HG02970 (cell line): ENCODE measurements around the gene TMEM61.
"Not testable (repeated sequence)": the region's sequence is repeated elsewhere in the genome, so short reads cannot be mapped to it uniquely, and the experiment has no call there.

ENCODE experiments used
- ATAC-seq: cut with Tn5 transposase; IDR thresholded peaks from one replicate; pipeline ENCODE4 v1.9.1; 2021; ENCODE audit warnings: mild to moderate bottlenecking, moderate library complexity, moderate number of reproducible peaks; ENCODE audit not compliant: unreplicated experiment, low FRiP score

Gene TMEM61

DNA sequence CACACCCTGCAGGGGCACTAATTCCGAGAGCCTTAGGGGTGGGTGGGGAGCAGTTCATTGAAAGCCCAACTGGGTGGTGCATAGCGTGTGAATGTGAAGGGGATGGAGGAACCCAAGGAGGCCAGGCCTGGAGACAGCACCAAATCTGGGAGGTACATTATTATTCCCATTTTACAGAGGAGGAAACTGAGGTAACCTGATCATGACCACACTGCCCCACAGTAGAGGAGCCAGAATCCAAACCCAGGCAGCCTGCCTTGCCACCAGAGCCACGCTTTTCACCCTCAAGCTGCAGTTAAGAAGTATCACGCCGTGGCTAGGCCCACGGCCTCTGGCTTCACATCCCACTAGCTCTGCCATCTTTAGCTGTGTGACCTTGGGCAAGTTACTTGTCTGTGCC is 17.7 kb downstream of the TMEM61 start:
- ATAC-seq: no peak

DNA sequence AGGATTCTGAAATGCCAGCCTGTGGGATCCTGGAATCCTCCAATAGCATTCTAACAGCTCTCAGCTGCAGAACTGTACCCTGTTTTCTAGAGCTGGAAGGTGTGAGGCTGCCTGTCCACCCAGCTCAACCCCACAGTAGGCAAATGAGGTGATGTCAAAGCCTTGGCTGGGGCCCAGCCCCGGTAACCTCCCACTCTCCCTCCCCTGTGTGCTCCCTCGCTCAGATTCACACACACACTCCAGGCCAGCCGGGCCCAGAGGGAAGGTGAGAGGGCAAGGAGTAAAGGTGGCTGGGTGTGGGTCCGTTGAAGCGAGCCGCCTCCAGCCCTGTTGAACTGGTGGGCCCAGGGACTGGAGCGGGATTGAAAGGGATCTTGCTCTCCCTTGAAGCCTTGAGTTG is 18.2 kb downstream of the TMEM61 start, which contains the start of gene BSND:
Gene BSND, plus strand, starts transcription at position 257 of the 400 bp plus-strand sequence. CDS start 254 bp downstream, outside the sequence.
- no peak for ATAC-seq

DNA sequence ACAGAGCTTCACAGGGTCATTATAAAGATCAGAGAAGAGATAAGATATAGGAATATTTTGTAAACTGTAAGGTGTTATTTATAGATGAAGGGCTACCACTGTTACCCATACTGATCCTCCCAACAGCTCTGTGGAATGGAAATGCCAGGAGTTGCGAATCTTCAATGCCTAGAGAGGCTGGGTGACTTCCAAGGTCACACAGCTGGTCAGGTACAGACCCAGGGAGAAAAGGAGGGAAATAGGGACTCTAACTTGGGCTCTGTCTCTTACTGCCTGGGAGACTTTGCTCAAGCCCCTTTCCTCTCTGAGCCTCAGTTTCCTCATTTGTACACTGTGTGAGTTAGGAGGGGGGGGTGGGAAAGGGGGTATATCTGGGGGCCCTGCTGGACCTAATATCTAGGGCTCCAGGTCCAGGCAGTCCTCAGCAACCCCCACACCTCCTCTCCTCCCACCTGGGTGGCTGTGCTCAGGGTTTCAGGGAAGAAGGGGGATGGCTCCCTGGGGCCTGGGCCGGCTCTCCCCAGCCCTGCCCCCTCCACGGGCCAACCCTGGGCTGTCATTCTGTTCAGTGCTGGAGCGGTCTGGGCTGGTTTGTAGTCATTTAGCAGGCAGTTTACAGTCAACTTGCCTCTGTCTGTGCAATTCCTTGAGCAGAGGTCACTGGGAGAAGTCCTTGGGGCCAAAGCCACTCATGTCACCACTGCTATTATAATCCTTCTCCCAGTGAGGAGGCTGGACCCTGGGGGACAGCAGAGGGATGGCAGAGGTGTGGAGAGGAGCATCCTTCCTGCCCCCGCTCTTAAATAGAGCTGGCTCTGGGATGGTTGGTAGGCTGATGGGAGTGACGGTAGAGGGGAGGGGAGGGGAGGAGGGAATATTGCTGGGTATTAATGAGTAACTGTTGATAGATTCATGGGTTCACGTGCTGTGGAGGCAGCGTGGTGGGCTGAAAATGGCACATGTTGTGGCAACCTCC is 20.0 kb downstream of the TMEM61 start:
- no peak for ATAC-seq

DNA sequence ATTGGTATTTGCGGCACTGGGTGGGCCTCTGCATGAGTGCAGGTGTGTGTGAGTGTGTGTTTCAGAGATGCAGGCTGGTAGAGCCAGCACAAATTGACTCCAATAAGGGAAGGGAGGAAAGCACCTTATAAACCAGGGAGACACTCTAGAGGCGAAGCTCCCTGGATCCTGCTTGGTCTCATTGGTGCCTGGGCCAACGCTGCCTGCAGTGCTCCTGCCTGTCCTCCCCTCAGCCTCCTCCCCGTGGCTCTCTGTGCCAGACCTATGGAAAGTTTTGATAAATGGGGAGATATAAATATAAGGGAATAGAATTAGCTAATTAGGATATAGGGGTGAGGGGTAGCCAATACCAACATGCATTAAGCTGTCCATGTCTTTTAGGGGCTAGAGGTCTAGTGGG is 20.9 kb downstream of the TMEM61 start:
- ATAC-seq: no peak

DNA sequence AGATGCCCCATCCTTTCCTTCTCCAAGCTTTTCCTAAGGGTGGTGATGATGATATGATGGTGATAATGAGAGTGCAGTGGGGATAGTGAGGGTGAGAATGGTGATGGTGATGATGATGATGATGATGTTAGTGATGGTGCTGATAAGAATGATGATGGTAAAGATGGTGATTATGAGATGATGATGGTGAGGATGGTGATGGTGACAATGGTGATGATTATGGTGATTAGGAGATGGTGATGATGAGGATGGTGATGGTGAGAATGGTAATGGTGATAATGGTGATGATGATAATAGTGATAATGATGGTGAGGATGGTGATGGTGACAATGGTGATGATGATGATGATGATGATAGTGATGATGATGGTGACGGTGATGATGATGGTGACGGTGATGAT is 22.3 kb downstream of the TMEM61 start:
- no peak for ATAC-seq

DNA sequence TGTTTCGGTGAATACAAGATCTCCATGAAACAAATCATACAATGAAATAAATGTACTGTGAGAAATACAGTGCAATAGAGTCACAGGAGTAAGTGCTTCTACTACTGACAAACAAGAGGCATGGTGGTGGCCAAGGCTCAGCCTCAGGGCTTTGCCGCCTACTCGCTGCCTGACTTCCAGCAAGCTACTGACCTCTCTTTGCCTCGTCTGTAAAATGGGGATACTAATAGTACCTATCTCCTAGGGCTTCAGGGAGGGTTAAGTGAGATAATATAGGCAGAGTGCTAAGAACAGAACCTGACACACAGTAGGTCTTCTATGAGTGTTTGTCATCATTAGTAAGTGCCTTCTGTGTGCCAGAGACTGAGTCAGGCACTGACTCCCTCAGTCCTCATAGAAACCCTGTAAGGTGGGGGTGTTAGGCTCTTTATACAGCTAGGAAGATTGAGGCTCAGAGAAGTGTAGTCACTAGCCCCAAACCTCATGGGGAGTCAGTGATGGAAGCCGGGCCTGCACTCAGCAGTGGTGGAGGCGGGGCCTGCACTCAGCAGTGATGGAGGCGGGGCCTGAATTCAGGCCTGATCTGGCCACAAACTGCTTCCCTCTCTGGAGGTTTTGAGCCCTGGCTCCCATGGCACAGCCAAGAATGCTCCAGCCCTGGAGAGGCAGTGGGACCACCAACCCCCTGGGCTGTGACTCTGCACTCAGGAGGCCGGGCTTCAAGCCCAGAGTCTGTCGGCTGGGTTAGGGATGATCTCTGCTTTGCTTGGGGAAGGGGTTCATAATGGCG is 25.1 kb downstream of the TMEM61 start:
- no peak for ATAC-seq

DNA sequence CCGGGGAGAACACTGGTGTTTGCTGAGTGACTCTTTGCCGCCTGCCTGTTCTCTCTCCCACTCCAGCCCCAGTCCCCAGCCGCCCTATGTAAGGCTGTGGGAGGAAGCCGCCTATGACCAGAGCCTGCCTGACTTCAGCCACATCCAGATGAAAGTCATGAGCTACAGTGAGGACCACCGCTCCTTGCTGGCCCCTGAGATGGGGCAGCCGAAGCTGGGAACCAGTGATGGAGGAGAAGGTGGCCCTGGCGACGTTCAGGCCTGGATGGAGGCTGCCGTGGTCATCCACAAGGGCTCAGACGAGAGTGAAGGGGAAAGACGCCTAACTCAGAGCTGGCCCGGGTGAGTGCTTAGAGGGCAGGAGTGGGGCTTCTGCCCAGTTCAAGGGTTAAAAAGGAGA is 26.5 kb downstream of the TMEM61 start:
- ATAC-seq: no peak

DNA sequence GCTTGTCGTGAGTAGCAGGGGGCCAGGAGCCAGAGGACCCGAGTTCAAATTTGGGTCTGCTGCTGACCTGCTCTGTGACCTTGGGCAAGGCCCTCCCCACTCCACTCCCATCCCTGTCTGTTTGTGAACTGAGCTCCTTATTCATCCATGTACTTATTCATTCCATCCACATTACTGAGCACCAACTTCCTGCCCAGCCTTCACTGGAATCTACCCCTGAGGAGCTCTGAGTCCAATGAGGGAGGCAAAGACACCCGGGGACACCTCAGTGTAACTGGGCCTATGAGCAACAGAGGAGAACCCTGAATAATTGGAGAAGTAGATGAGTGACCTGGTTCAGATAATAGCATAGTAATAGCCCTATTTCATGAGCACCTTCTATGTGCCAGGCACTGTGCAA is 27.2 kb downstream of the TMEM61 start:
- ATAC-seq: no peak

DNA sequence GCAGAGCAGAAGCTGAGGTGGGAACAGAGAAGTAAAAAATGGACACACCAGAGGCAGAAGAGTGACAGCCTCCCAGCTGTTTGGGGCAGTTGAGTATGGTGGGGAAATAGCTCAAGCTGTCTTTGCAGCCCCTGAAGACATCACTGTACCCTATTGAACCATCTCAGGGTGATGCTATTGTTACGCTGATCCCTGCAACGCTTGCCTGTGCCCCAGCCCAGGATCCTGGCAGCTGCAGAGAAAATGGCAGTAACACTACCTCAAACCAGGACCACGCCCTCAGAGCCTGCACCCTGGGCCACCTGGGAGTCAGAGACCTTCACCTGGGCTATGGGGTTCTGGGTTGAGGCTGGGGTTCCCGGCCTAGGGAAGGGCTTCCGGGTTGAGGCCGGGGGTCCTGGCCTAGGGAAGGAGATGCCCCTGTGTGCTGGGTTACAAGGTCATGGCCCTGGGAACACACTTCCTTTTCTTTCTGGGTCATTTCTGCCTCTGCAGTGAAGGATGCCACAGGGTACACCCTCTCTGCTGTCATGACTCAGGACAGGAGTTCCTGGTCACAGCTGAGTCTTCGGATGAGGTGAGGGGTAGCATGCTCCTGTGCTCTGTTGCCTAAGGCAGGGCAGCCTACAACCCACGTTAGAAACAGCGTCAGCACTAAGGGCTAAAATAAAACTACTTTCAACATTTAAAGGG is 29.9 kb downstream of the TMEM61 start:
- ATAC-seq: no peak

DNA sequence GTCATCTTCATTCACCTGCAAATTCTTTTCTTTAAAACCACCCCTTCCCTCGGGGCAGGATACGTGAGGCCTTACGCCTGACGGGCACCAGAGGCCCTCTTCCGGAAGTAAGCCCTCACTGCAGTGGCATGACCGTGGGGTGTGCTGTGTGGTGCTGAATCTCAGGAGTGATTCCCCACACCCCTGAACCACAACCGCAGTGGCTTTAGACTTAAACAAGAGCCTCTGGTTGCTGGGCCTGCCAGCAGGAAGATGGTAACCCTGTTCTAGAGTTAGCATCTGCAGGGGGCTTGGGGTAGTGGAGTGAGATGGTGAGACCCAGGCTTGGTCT is 30.4 kb downstream of the TMEM61 start:
- ATAC-seq: no peak

DNA sequence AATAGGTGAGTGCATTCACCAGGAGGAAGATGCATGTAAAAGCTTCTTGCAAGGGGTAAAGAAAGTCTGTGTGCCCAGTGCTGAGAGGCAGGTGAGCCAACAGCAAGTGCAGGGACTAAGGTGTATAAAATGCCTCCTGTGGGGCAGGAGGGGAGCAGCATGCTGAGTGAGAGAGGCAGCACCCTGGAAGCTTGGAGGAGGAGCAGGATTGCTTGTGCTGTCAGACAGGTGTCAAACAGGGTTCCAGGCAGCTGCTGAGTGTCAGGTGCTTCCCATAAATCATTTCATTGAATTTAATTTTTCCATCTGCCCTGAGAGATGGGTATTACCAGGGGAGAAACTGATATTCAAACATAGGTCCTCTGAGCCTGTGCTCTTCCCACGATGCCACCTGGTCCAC is 32.2 kb downstream of the TMEM61 start:
- no peak for ATAC-seq

DNA sequence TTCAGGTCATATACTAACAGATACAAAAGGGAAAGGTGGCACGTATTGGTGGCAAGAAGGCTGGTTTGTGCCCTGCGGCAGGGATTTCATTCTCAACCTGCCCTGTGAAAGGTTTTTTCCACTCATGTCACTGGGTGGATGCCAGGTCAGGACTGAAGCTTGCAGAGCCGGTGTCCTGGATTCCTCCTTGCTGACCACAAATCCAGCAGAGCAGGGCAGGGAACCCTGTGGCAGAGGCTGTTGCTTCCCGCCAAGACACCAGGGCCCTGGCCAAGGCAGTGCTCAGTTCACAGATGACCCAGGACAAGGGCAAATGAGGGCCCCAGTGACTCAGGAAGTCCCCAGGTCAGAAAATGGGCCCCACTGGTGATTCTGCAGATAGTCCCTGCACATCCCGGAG is 34.7 kb downstream of the TMEM61 start:
- no peak for ATAC-seq

DNA sequence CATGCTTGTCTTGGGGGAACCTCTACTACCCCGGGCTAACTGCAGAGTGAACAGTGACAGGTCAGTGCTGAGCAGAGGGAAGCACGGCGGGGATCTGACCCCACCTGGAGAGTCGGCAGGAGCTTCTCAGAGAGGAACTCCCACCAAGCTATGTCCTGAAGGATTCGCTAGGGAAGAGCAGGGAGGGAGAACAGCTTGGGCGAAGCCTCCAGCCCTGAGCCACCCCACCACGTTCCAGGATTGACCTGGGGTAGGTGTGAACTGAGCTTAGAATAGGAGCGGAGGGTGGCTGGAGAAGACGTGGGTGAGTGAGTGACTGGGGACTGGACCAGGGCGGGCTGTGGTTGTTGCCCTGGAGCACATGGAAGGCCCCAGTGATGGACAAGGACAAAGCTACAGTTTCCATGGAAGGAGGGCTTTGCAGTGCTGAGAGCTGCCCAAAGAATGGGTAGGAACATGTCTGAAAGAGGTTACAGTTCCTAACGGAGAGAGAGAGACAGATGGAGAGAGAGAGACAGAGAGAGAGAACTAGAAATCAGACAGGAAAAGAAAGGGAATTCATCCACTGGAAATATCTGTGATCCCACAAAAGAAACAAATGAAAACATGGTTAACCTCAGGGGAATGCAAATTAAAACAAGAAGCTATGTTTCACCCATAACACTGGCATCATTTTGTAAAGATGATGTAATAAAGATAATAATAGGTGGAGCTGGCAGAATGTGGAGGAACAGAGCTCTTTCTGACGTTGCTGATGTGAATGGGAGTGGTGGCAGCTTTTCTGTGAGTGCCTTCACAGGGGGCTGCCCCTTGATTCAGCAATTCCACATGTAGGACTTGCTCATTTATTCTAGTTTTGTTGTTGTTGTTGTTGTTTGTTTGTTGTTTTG is 35.5 kb downstream of the TMEM61 start:
- no peak for ATAC-seq

DNA sequence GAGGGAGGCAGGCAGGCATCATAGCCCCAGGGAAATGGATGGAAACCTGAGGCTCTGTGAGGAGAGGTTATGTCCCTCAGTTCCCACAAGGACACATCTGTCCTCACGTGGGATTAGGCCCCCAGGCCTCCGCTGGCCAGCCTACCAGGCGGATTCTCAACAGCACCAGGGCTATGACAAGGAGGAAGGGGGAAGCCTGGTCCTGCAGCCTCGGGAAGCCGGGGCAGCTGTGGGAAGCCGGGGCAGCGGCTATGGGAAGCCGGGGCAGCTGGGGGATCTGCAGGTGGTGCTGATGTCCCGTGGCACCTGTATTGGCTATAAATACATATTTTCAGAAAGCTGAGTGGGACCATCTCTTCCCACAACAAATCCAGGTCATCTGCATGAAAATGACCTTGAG is 38.0 kb downstream of the TMEM61 start:
- no peak for ATAC-seq

DNA sequence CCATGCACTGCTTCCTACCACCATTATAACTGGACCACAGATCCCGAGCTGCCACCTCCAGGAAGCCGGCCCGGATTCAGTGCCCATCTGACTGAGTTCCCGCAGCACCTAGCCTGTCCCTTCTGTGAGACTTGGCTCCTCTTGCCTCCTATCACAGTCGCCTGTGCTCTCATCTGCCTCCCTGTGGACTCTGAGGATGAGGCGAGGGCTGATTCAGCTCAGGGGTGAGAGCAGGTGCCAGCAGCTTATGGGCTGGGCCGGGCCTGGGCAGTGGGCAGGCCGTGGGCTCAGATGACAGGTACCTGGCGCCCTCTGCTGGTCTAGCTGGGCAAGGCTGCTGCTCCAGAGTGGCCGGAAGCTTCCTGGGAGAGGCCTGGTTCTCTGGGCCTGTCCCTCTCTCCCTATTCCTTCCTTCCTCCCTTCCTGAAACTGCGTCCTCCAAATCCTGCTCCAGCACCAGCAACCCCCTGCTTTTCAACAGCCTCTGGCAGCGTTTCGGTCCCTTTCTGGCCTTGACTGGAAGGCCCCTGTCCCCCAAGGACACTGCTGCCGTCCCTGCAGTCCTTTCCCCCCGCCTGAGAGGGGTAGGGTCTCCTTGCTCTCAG is 41.6 kb downstream of the TMEM61 start:
- peak; percentile 56 for ATAC-seq

DNA sequence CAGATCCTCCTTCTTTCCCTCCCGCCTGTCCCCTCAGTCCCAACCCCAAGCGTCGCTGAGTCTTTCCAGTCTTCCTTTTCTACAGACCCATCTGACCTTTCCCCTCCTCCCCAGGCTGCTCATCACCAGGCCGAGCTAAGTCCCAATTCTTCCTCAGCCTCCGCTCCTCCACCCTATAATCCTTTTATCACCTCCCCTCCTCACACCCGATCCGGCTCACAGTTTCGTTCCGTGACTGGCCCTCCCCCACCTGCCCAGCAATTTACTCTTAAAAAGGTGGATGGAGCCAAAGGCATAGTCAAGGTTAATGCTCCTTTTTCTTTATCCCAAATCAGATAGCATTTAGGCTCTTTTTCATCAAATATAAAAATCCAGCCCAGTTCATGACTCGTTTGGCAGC is 43.7 kb downstream of the TMEM61 start:
- not testable (repeated sequence) for ATAC-seq

DNA sequence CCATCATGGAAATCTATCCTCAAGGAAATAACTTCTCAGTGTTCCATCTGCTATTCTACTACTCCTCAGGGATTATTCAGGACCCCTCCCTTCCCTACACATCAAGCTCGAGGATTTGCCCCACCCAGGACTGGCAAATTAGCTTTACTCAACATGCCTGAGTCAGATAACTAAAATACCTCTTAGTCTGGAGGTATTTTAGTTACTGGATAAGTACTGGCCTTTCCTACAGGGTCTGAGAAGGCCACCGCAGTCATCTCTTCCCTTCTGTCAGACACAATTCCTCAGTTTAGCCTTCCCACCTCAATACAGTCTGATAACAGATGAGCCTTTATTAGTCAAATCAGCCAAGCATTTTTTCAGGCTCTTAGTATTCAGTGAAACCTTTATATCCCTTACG is 46.3 kb downstream of the TMEM61 start:
- not testable (repeated sequence) for ATAC-seq

DNA sequence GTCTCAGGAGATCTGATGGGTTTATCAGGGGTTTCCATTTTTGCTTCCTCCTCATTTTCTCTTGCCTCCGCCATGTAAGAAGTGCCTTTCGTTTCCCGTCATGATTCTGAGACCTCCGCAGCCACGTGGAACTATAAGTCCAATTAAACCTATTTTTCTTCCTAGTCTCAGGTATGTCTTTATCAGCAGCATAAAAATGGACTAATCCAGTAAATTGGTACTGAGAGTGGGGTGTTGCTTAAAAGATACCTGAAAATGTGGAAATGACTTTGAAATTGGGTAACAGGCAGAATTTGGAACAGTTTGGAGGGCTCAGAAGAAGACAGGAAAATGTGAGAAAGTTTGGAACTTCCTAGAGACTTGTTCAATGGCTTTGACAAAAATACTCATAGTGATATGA is 50.7 kb downstream of the TMEM61 start:
- ATAC-seq: not testable (repeated sequence)

DNA sequence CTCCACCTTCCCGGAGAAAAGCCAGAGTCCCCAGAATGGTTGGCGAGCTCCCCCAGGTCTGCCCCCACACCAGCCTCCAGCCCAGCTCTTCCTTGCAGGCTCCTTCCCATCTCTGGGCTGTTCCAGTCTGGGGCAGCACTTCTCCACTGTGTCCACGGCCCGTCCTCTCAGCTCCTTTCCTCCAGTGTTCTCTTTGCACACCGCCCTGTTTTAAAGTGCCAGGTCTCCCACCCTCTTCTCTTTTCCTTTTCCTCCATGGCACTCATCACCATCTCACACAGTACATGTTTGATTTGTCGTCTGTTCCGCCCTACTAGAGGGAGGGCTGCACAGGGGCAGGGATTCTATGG is 52.8 kb downstream of the TMEM61 start:
- ATAC-seq: no peak
